Sigmoid colon (tissue), 4 donors: ENCODE results near the gene FER1L5.

Experiments
- CTCF ChIP-seq, 4 experiments: fragments of 450-650 bp in 3 of 4; fragments of 200-600 bp in 1 of 4; IDR thresholded peaks; one replicate each; pipeline ENCODE4 v1.5.1; 2016 to 2019; ENCODE audit warnings: antibody characterized with exemption in 4 of 4, mild to moderate bottlenecking in 3 of 4, moderate library complexity in 2 of 4
- POLR2A ChIP-seq, 2 donors: fragments of 450-650 bp; IDR thresholded peaks; one replicate each; pipeline ENCODE4 v1.6.1; 2016; ENCODE audit warnings: antibody characterized with exemption in 2 of 2, mild to moderate bottlenecking in 2 of 2, moderate library complexity in 2 of 2
- POLR2AphosphoS5 ChIP-seq, 4 donors: sonication (generic); formaldehyde crosslinking; IDR thresholded peaks; one replicate each; pipeline ENCODE4 v1.6.1; 2017; ENCODE audit warnings: antibody characterized with exemption in 4 of 4

GRCh38 chr2:96688649-96689430 lies 46.3 kb downstream of the FER1L5 start:
- TF ChIP-seq CTCF (IDR thresholded peaks at IDR 0.05) (no peak), POLR2A (IDR thresholded peaks at IDR 0.05) (no peak), POLR2AphosphoS5 (IDR thresholded peaks at IDR 0.05) (no peak)
